ENCODE results near the gene SLC43A1. TPM values are rescaled to one million over a fixed set of nuclear protein-coding genes. Genes with fewer than 3 reads are reported as not detected.

Gene SLC43A1
- total RNA-seq, 4 donors from 2014 or later: 1.8 to 11.4 (median 4.1) TPM

DNA sequence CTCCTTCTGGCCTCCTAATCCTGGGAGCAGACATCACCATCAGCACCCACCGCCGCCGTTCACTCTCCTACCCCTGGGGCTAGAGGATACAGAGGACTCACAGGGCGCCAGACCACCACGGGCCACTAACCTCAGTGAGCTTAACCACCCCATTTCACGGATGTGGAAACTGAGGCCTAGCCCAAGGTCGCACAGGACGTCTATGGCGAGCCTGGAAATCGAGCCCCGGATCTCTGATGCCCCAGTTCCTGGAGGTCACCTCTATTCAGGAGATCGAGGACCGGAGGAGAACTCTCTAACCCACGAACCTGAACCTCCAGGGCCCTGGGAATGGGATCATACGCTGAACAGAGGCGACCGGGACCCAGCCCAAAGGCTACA is 14.7 kb upstream of the SLC43A1 start:
- Histone ChIP-seq H3K4me3 (peak overlapping the region; percentile 47 to 85 (median 69)), H3K4me1 (peaks cover 6 to 23% (median 9%) of the 10 kb centered on the region in 3 donors), H3K27ac (peak overlapping the region; percentile 68 to 80 (median 78)), H3K27me3 (no peaks in the 10 kb centered on the region), H3K9me3 (no peaks in the 10 kb centered on the region), H3K36me3 (peaks cover 0 to 17% (median 0%) of the 10 kb centered on the region in 3 donors)
- intact Hi-C loops (cut with DNase I): no loop called here
- WGBS, 2 donors: 0% methylated on average over 4 to 6 of the region's 17 CpGs
- DNase-seq: no peak
- TF ChIP-seq, protein P1, sequence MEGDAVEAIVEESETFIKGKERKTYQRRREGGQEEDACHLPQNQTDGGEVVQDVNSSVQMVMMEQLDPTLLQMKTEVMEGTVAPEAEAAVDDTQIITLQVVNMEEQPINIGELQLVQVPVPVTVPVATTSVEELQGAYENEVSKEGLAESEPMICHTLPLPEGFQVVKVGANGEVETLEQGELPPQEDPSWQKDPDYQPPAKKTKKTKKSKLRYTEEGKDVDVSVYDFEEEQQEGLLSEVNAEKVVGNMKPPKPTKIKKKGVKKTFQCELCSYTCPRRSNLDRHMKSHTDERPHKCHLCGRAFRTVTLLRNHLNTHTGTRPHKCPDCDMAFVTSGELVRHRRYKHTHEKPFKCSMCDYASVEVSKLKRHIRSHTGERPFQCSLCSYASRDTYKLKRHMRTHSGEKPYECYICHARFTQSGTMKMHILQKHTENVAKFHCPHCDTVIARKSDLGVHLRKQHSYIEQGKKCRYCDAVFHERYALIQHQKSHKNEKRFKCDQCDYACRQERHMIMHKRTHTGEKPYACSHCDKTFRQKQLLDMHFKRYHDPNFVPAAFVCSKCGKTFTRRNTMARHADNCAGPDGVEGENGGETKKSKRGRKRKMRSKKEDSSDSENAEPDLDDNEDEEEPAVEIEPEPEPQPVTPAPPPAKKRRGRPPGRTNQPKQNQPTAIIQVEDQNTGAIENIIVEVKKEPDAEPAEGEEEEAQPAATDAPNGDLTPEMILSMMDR (IDR thresholded peaks at IDR 0.05): no peak
- no peak for TF ChIP-seq POLR2A (IDR thresholded peaks at IDR 0.05)

- H3K4me1 ChIP-seq: peaks cover 6 to 23% (median 9%) of the 10 kb centered on the region in 3 donors
- TF ChIP-seq POLR2A (IDR thresholded peaks at IDR 0.05): no peak
- TF ChIP-seq, protein P1 (IDR thresholded peaks at IDR 0.05): no peak
- no peaks in the 10 kb centered on the region for H3K9me3 ChIP-seq
- H3K4me3 ChIP-seq: no peak overlapping the region
- DNase-seq: no peak
- intact Hi-C loops (cut with DNase I): loop anchor here (5.0 kb wide), 1 partner anchor 37 kb away; no protein-coding TSS in a partner anchor
- H3K36me3 ChIP-seq: peaks cover 0 to 17% (median 0%) of the 10 kb centered on the region in 3 donors
- H3K27ac ChIP-seq: no peak overlapping the region
- no peaks in the 10 kb centered on the region for H3K27me3 ChIP-seq
Observed at GRCh38 chr11:57529012-57529411, 13.5 kb upstream of the SLC43A1 start.

DNA sequence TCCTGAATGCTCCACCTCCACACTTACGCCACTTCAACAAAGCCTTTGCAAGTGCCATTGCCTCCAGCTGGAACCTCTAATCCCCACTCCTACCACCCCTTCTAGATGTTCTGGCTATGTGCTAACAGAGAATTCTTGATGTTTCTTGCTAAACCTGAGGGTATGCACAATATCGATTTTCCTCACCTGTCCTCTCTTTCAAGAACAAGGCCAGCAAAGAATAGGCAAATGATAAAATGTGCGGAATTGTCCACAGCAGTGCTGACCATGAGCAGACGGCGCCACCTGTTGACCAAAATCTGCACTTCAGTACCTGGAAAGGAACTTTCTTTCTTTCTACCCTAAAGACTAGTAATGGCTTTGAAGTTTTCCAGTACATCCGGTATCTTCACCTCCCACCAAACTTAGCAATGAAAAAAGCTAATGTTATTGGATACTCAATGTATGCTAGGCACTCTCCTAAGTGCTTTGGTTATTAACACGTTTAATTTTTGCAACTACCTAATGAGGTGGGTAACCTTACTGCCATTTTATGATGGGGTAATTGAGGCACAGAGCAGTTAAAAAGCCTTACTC is 11.6 kb upstream of the SLC43A1 start:
- TF ChIP-seq POLR2A (IDR thresholded peaks at IDR 0.05): no peak
- TF ChIP-seq, protein P1 (IDR thresholded peaks at IDR 0.05): peak; percentile 85 to 94 (median 90)
- Histone ChIP-seq H3K27ac (no peak overlapping the region), H3K4me3 (no peak overlapping the region), H3K4me1 (peaks cover 6 to 23% (median 9%) of the 10 kb centered on the region in 3 donors), H3K36me3 (peaks cover 0 to 17% (median 0%) of the 10 kb centered on the region in 3 donors), H3K27me3 (no peaks in the 10 kb centered on the region), H3K9me3 (no peaks in the 10 kb centered on the region)
- intact Hi-C loops (cut with DNase I): loop anchor here (5.0 kb wide), 1 partner anchor 35 kb away; no protein-coding TSS in a partner anchor
- no peak for DNase-seq
- 16% methylated on average over 7 of the region's 7 CpGs for WGBS, 2 donors

GRCh38 chr11:57523419-57523818 is 7.9 kb upstream of the SLC43A1 start:
- Histone ChIP-seq H3K4me1 (no peaks in the 10 kb centered on the region), H3K36me3 (peaks cover 0 to 8% (median 0%) of the 10 kb centered on the region in 3 donors), H3K27ac (no peak overlapping the region), H3K9me3 (no peaks in the 10 kb centered on the region), H3K27me3 (no peaks in the 10 kb centered on the region), H3K4me3 (no peak overlapping the region)
- no peak for DNase-seq
- 88 to 96% methylated on average over 4 of the region's 4 CpGs for WGBS, 2 donors
- intact Hi-C loops (cut with DNase I): loop anchor here (5.0 kb wide), 1 partner anchor 66 kb away; no protein-coding TSS in a partner anchor
- no peak for TF ChIP-seq POLR2A (IDR thresholded peaks at IDR 0.05)
- TF ChIP-seq, protein P1 (IDR thresholded peaks at IDR 0.05): no peak

GRCh38 chr11:57521116-57521515 is 5.6 kb upstream of the SLC43A1 start:
- intact Hi-C loops (cut with DNase I): loop anchor here (5.0 kb wide), 1 partner anchor 64 kb away; no protein-coding TSS in a partner anchor
- Histone ChIP-seq H3K4me3 (no peak overlapping the region), H3K27me3 (peaks cover 0 to under 1% (median 0%) of the 10 kb centered on the region in 4 donors), H3K4me1 (peaks cover 0 to 2% (median 1%) of the 10 kb centered on the region in 3 donors), H3K27ac (no peak overlapping the region), H3K36me3 (no peaks in the 10 kb centered on the region), H3K9me3 (no peaks in the 10 kb centered on the region)
- no peak for DNase-seq
- WGBS, 2 donors: 88 to 92% methylated on average over 2 of the region's 2 CpGs
- TF ChIP-seq, protein P1 (IDR thresholded peaks at IDR 0.05): no peak
- no peak for TF ChIP-seq POLR2A (IDR thresholded peaks at IDR 0.05)

All from esophagus squamous epithelium (tissue), 5 donors.